ENCODE data around the gene ROBO1.

Gene ROBO1

GRCh38 chr3:78580681-78581080 lies 1187.1 kb downstream of the ROBO1 start:
- Histone ChIP-seq H3F3A (ENCODE audit: insufficient read depth, low read length) (no peaks in the 10 kb centered on the region), H3K9me2 (replicated peaks; ENCODE audit: insufficient read depth, low read length) (no peaks in the 10 kb centered on the region), H3K27me3 (replicated peaks; ENCODE audit: insufficient read depth, low read length) (no peaks in the 10 kb centered on the region), H3K36me3 (replicated peaks; ENCODE audit: insufficient read depth, low read length) (no peaks in the 10 kb centered on the region), H2AFZ (ENCODE audit: low read length) (no peak overlapping the region), H3K4me1 (ENCODE audit: low read length) (no peaks in the 10 kb centered on the region), H3K4me3 (ENCODE audit: low read length) (no peak overlapping the region), H4K20me1 (ENCODE audit: insufficient read depth, low read length) (no peaks in the 10 kb centered on the region), H3K27ac (ENCODE audit: low read length) (no peak overlapping the region), H3K9me3 (replicated peaks; ENCODE audit: insufficient read depth, low read length) (no peaks in the 10 kb centered on the region), H3K4me2 (ENCODE audit: low read depth, low read length) (no peak overlapping the region), H3K79me2 (ENCODE audit: low read length) (no peaks in the 10 kb centered on the region), H3K9ac (ENCODE audit: low read length) (no peak overlapping the region)
- DNase-seq: no peak
- TF ChIP-seq CTCF (IDR thresholded peaks at IDR 0.05; ENCODE audit: low read length): no peak
- TF ChIP-seq EZH2phosphoT487 (IDR thresholded peaks at IDR 0.05; ENCODE audit: low read length): no peak
- no peak for TF ChIP-seq EZH2 (optimal IDR thresholded peaks at IDR 0.05; ENCODE audit: low read depth, low read length)

GRCh38 chr3:78571486-78571885 lies 1196.3 kb downstream of the ROBO1 start:
- DNase-seq: no peak
- no peaks in the 10 kb centered on the region for H3K9me2 ChIP-seq (replicated peaks; ENCODE audit: insufficient read depth, low read length)
- no peaks in the 10 kb centered on the region for H3K9me3 ChIP-seq (replicated peaks; ENCODE audit: insufficient read depth, low read length)
- H3K4me1 ChIP-seq (ENCODE audit: low read length): no peaks in the 10 kb centered on the region
- no peak overlapping the region for H3K4me2 ChIP-seq (ENCODE audit: low read depth, low read length)
- H3K4me3 ChIP-seq (ENCODE audit: low read length): no peak overlapping the region
- no peaks in the 10 kb centered on the region for H3K36me3 ChIP-seq (replicated peaks; ENCODE audit: insufficient read depth, low read length)
- H3K9ac ChIP-seq (ENCODE audit: low read length): no peak overlapping the region
- H3K79me2 ChIP-seq (ENCODE audit: low read length): no peaks in the 10 kb centered on the region
- H4K20me1 ChIP-seq (ENCODE audit: insufficient read depth, low read length): no peaks in the 10 kb centered on the region
- H3K27ac ChIP-seq (ENCODE audit: low read length): no peak overlapping the region
- no peaks in the 10 kb centered on the region for H3F3A ChIP-seq (ENCODE audit: insufficient read depth, low read length)
- H3K27me3 ChIP-seq (replicated peaks; ENCODE audit: insufficient read depth, low read length): no peaks in the 10 kb centered on the region
- TF ChIP-seq CTCF (IDR thresholded peaks at IDR 0.05; ENCODE audit: low read length) (no peak), EZH2 (optimal IDR thresholded peaks at IDR 0.05; ENCODE audit: low read depth, low read length) (no peak), EZH2phosphoT487 (IDR thresholded peaks at IDR 0.05; ENCODE audit: low read length) (no peak)
- no peak overlapping the region for H2AFZ ChIP-seq (ENCODE audit: low read length)

GRCh38 chr3:78570496-78570895 lies 1197.3 kb downstream of the ROBO1 start:
- no peak overlapping the region for H3K4me2 ChIP-seq (ENCODE audit: low read depth, low read length)
- no peaks in the 10 kb centered on the region for H3K79me2 ChIP-seq (ENCODE audit: low read length)
- DNase-seq: no peak
- H3K27ac ChIP-seq (ENCODE audit: low read length): no peak overlapping the region
- no peaks in the 10 kb centered on the region for H3K4me1 ChIP-seq (ENCODE audit: low read length)
- H3K4me3 ChIP-seq (ENCODE audit: low read length): no peak overlapping the region
- no peak for TF ChIP-seq CTCF (IDR thresholded peaks at IDR 0.05; ENCODE audit: low read length)
- TF ChIP-seq EZH2phosphoT487 (IDR thresholded peaks at IDR 0.05; ENCODE audit: low read length): no peak
- no peak for TF ChIP-seq EZH2 (optimal IDR thresholded peaks at IDR 0.05; ENCODE audit: low read depth, low read length)
- H2AFZ ChIP-seq (ENCODE audit: low read length): no peak overlapping the region
- H3K9ac ChIP-seq (ENCODE audit: low read length): no peak overlapping the region
- no peaks in the 10 kb centered on the region for H3K9me2 ChIP-seq (replicated peaks; ENCODE audit: insufficient read depth, low read length)
- H3F3A ChIP-seq (ENCODE audit: insufficient read depth, low read length): no peaks in the 10 kb centered on the region
- no peaks in the 10 kb centered on the region for H3K36me3 ChIP-seq (replicated peaks; ENCODE audit: insufficient read depth, low read length)
- H3K9me3 ChIP-seq (replicated peaks; ENCODE audit: insufficient read depth, low read length): no peaks in the 10 kb centered on the region
- H3K27me3 ChIP-seq (replicated peaks; ENCODE audit: insufficient read depth, low read length): no peaks in the 10 kb centered on the region
- no peaks in the 10 kb centered on the region for H4K20me1 ChIP-seq (ENCODE audit: insufficient read depth, low read length)

Data from MM.1S (cell line).